HCT116 (cell line): ENCODE data around the gene GPR62. TPM values are rescaled to one million over a fixed set of nuclear protein-coding genes. Genes with fewer than 3 reads are reported as not detected.

Source experiments
- ATAC-seq: fragments of 200-7000 bp; cut with Tn5 transposase; 2 replicates; pipeline ENCODE4 v1.9.1; 2020; ENCODE audit warnings: mild to moderate bottlenecking, moderate library complexity
- BruUV-seq: library from RNA; stranded (reverse); fragments of 400-500 nt; replicated peaks from 2 replicates; lab custom pipeline; 2021; lab: Mats Ljungman, UMichigan
- CTCF ChIA-PET: fragments of 300-600 bp; sonication (Branson Sonifier 250); formaldehyde crosslinking; loops from one replicate; lab custom pipeline; 2021; ENCODE audit warnings: antibody characterized with exemption; lab: Charles Lee
- POLR2A ChIA-PET: fragments of 300-600, 350-600 bp; sonication (Branson Sonifier 250); formaldehyde crosslinking; loops from one replicate; lab custom pipeline; 2021; ENCODE audit warnings: antibody characterized with exemption; lab: Charles Lee
- RAD21 ChIA-PET, 2 experiments: fragments of 300-600 bp; sonication (Branson Sonifier 250); formaldehyde crosslinking; loops; one replicate each; lab custom pipeline; 2023; ENCODE audit warnings: low total read pairs in 2 of 2; ENCODE audit not compliant: uncharacterized antibody in 2 of 2, unreplicated experiment in 2 of 2, low non-redundant PET in 1 of 2; lab: Charles Lee
- DNase-seq: peaks from one replicate; pipeline ENCODE4 v3.0.0-alpha.2; 2010; ENCODE audit warnings: low read depth, low spot score
- H2AFZ ChIP-seq: fragments of 200-600 bp; shearing (Covaris generic), sonication (generic); 2 replicates; pipeline ENCODE4 v1.6.1; 2017; ENCODE audit warnings: low read depth, mixed run types, mixed read lengths, antibody characterized with exemption, low read length; ENCODE audit not compliant: poor library complexity, severe bottlenecking
- H3K27ac ChIP-seq: 2 replicates; pipeline ENCODE4 v1.5.1; 2012; ENCODE audit warnings: low read depth, low read length
- H3K27me3 ChIP-seq: fragments of 200-600 bp; sonication (generic); 2 replicates; pipeline ENCODE4 v1.6.1; 2016; ENCODE audit warnings: mixed run types, low read length, mixed read lengths; ENCODE audit not compliant: insufficient read depth
- H3K36me3 ChIP-seq, 2 experiments: fragments of 200-500 bp in 1 of 2; fragments of 200-600 bp in 1 of 2; sonication (Bioruptor generic) in 1 of 2; sonication (generic) in 1 of 2; 2 replicates each; pipeline versions ENCODE4 v1.5.1 to v1.6.1; 2014 to 2016; ENCODE audit warnings: low read length in 2 of 2, inconsistent platforms in 1 of 2, mixed read lengths in 1 of 2, mixed run types in 1 of 2; ENCODE audit not compliant: insufficient read depth in 2 of 2, control insufficient read depth in 1 of 2
- H3K4me1 ChIP-seq, 2 experiments: fragments of 200-600 bp in 1 of 2; sonication (generic) in 1 of 2; 2 replicates each; pipeline versions ENCODE4 v1.5.1 to v1.6.1; 2012 to 2017; ENCODE audit warnings: low read length in 2 of 2, inconsistent platforms in 1 of 2, mild to moderate bottlenecking in 1 of 2, mixed read lengths in 1 of 2, mixed run types in 1 of 2, moderate library complexity in 1 of 2; ENCODE audit not compliant: insufficient read depth in 2 of 2, control insufficient read depth in 1 of 2
- H3K4me2 ChIP-seq: fragments of 200-600 bp; sonication (generic); 2 replicates; pipeline ENCODE4 v1.6.1; 2017; ENCODE audit warnings: mixed run types, low read length, mixed read lengths
- H3K4me3 ChIP-seq, 2 experiments: fragments of 200-600 bp in 1 of 2; sonication (generic) in 1 of 2; replicated peaks in 1 of 2; 2 replicates each; pipeline ENCODE4 v1.5.1; 2011 to 2016; ENCODE audit warnings: low read length in 2 of 2, control low read depth in 1 of 2, low read depth in 1 of 2, mild to moderate bottlenecking in 1 of 2, mixed read lengths in 1 of 2, mixed run types in 1 of 2
- H3K79me2 ChIP-seq: fragments of 200-600 bp; sonication (generic); 2 replicates; pipeline ENCODE4 v1.6.1; 2017; ENCODE audit warnings: mild to moderate bottlenecking, mixed run types, low read length, moderate library complexity, mixed read lengths; ENCODE audit not compliant: insufficient read depth
- H3K9ac ChIP-seq: fragments of 200-600 bp; sonication (generic); 2 replicates; pipeline ENCODE4 v1.6.1; 2016; ENCODE audit warnings: low read length, mixed read lengths
- H3K9me2 ChIP-seq: fragments of 200-600 bp; sonication (generic), shearing (Covaris generic); 2 replicates; pipeline ENCODE4 v1.6.1; 2017; ENCODE audit warnings: mixed run types, mild to moderate bottlenecking, moderate library complexity; ENCODE audit not compliant: insufficient read depth
- H3K9me3 ChIP-seq, 2 experiments: fragments of 200-500 bp in 1 of 2; fragments of 200-600 bp in 1 of 2; sonication (Bioruptor generic) in 1 of 2; sonication (generic) in 1 of 2; 2 replicates each; pipeline ENCODE4 v1.6.1; 2014 to 2017; ENCODE audit warnings: low read length in 2 of 2, mixed read lengths in 2 of 2, inconsistent platforms in 1 of 2, low read depth in 1 of 2, mild to moderate bottlenecking in 1 of 2, mixed run types in 1 of 2, moderate library complexity in 1 of 2; ENCODE audit not compliant: control insufficient read depth in 1 of 2, insufficient read depth in 1 of 2
- H4K20me1 ChIP-seq: fragments of 200-600 bp; sonication (generic), shearing (Covaris generic); 2 replicates; pipeline ENCODE4 v1.6.1; 2017; ENCODE audit warnings: mixed run types, mild to moderate bottlenecking, moderate library complexity; ENCODE audit not compliant: insufficient read depth
- ELF1 ChIP-seq: IDR thresholded peaks from 2 replicates; pipeline ENCODE4 v1.6.1; 2012; ENCODE audit warnings: low read depth, borderline replicate concordance
- EZH2 ChIP-seq: fragments of 200-600 bp; sonication (generic); IDR thresholded peaks from 2 replicates; pipeline ENCODE4 v1.6.1; 2017; ENCODE audit warnings: antibody characterized with exemption, mixed run types
- FOSL1 ChIP-seq: IDR thresholded peaks from 2 replicates; pipeline ENCODE4 v1.6.1; 2012; ENCODE audit warnings: low read depth
- JUND ChIP-seq: IDR thresholded peaks from 2 replicates; pipeline ENCODE4 v1.6.1; 2012
- SIN3A ChIP-seq: IDR thresholded peaks from 2 replicates; pipeline ENCODE4 v1.6.1; 2012; ENCODE audit warnings: low read depth
- TCF7L2 ChIP-seq: IDR thresholded peaks from 2 replicates; pipeline ENCODE4 v1.7.0; 2011; ENCODE audit warnings: borderline replicate concordance, inconsistent platforms; ENCODE audit not compliant: insufficient read depth, insufficient read length; ENCODE audit errors: extremely low read depth
- intact Hi-C: fragments of 100-400 bp; cut with micrococcal nuclease; formaldehyde crosslinking; loops from 2 replicates; pipeline ENCODE4 v1.10.0; 2022
- total RNA-seq: library from RNA; stranded (reverse); gene quantifications from one replicate; pipeline ENCODE4 v1.2.1, GENCODE V29; 2021; ENCODE audit not compliant: unreplicated experiment
- TF ChIP-seq, protein P1 (sequence below), 3 experiments: fragments of 200-600 bp in 1 of 3; sonication (generic) in 1 of 3; IDR thresholded peaks in 2 of 3; conservative IDR thresholded peaks in 1 of 3; 2 replicates each; pipeline ENCODE4 v1.5.1; 2012 to 2017; ENCODE audit warnings: low read depth in 2 of 3, low read length in 2 of 3, antibody characterized with exemption in 1 of 3, borderline replicate concordance in 1 of 3, control low read depth in 1 of 3, mild to moderate bottlenecking in 1 of 3, mixed read lengths in 1 of 3, mixed run types in 1 of 3, moderate library complexity in 1 of 3; ENCODE audit not compliant: insufficient read depth in 1 of 3
- TF ChIP-seq, protein P2 (sequence below): IDR thresholded peaks from 2 replicates; pipeline ENCODE4 v1.6.1; 2012; ENCODE audit warnings: low read depth

The GPR62 gene
- total RNA-seq, 1 experiment from 2014 or later = not detected

DNA sequence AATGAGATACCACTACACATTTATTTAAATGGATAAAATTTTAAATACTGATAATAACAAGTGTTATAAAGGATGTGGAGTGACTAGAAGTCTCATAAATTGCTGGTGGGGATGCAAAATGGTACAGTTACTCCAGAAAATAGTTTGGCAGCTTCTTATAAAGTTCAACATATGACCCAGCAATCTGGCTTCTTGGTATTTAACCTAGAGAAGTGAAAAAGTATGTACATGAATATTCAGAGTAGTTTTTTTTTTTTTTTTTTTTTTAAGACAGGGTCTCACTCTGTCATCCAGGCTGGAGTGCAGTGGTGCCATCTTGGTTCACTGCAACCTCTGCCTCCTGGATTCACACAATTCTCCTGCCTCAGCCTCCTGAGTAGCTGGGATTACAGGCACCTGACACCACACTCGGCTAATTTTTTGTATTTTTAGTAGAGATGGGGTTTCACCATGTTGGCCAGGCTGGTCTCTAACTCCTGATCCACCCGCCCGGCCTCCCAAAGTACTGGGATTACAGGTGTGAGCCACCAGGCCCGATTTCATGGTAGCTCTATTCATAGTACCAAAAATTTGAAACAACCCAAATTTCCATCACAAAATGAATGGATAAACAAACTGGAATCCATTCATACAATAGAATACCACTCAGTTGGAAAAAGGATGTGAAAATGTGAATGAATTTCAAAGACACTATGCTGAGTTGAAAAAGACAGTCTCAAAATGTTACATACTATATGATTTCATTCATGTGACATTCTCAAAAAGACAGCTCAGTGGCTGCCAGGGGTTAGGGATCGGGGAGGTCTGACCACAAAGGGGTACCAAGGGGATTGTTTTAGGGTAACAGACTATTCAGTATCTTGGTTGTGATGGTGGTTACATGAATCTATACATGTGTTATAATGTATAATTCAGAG is 27.9 kb upstream of the GPR62 start:
- TF ChIP-seq ELF1 (no peak), JUND (no peak), SIN3A (no peak), FOSL1 (no peak), TCF7L2 (no peak), EZH2 (no peak)
- TF ChIP-seq, protein P1, sequence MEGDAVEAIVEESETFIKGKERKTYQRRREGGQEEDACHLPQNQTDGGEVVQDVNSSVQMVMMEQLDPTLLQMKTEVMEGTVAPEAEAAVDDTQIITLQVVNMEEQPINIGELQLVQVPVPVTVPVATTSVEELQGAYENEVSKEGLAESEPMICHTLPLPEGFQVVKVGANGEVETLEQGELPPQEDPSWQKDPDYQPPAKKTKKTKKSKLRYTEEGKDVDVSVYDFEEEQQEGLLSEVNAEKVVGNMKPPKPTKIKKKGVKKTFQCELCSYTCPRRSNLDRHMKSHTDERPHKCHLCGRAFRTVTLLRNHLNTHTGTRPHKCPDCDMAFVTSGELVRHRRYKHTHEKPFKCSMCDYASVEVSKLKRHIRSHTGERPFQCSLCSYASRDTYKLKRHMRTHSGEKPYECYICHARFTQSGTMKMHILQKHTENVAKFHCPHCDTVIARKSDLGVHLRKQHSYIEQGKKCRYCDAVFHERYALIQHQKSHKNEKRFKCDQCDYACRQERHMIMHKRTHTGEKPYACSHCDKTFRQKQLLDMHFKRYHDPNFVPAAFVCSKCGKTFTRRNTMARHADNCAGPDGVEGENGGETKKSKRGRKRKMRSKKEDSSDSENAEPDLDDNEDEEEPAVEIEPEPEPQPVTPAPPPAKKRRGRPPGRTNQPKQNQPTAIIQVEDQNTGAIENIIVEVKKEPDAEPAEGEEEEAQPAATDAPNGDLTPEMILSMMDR (IDR thresholded peaks at IDR 0.05 in 2 of 3, conservative IDR thresholded peaks at IDR 0.05 in 1 of 3; ENCODE audit: borderline replicate concordance in 1 of 3, insufficient read depth in 1 of 3, low read depth in 2 of 3, low read length in 2 of 3) = no peak
- TF ChIP-seq, protein P2, sequence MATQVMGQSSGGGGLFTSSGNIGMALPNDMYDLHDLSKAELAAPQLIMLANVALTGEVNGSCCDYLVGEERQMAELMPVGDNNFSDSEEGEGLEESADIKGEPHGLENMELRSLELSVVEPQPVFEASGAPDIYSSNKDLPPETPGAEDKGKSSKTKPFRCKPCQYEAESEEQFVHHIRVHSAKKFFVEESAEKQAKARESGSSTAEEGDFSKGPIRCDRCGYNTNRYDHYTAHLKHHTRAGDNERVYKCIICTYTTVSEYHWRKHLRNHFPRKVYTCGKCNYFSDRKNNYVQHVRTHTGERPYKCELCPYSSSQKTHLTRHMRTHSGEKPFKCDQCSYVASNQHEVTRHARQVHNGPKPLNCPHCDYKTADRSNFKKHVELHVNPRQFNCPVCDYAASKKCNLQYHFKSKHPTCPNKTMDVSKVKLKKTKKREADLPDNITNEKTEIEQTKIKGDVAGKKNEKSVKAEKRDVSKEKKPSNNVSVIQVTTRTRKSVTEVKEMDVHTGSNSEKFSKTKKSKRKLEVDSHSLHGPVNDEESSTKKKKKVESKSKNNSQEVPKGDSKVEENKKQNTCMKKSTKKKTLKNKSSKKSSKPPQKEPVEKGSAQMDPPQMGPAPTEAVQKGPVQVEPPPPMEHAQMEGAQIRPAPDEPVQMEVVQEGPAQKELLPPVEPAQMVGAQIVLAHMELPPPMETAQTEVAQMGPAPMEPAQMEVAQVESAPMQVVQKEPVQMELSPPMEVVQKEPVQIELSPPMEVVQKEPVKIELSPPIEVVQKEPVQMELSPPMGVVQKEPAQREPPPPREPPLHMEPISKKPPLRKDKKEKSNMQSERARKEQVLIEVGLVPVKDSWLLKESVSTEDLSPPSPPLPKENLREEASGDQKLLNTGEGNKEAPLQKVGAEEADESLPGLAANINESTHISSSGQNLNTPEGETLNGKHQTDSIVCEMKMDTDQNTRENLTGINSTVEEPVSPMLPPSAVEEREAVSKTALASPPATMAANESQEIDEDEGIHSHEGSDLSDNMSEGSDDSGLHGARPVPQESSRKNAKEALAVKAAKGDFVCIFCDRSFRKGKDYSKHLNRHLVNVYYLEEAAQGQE = no peak
- TF ChIP-seq, all 23 proteins: peak for 0
- no peak for ATAC-seq
- ChIA-PET RAD21 (no interaction called here), CTCF (no interaction called here), POLR2A (interaction anchor here (0.7 kb wide), 1 partner anchor 19 kb away, joined by 6 read pairs; no protein-coding TSS in a partner anchor)
- BruUV-seq = no TSS peak
- no peak for DNase-seq
- intact Hi-C loops = no loop called here
- Histone ChIP-seq H3K36me3 (no peaks in the 10 kb centered on the region), H3K79me2 (no peaks in the 10 kb centered on the region), H4K20me1 (no peaks in the 10 kb centered on the region), H3K9me3 (no peaks in the 10 kb centered on the region), H3K4me2 (no peak overlapping the region), H3K4me1 (no peaks in the 10 kb centered on the region), H3K27me3 (no peaks in the 10 kb centered on the region), H3K9ac (no peak overlapping the region), H3K9me2 (no peaks in the 10 kb centered on the region), H3K27ac (no peak overlapping the region), H2AFZ (no peak overlapping the region), H3K4me3 (no peak overlapping the region)
